ENCODE results near the gene GLMN. TPM values are rescaled to one million over a fixed set of nuclear protein-coding genes. Genes with fewer than 3 reads are reported as not detected.

Gene GLMN
- polyA plus RNA-seq, 3 donors: 2.1 to 4.1 (median 2.6) TPM

DNA sequence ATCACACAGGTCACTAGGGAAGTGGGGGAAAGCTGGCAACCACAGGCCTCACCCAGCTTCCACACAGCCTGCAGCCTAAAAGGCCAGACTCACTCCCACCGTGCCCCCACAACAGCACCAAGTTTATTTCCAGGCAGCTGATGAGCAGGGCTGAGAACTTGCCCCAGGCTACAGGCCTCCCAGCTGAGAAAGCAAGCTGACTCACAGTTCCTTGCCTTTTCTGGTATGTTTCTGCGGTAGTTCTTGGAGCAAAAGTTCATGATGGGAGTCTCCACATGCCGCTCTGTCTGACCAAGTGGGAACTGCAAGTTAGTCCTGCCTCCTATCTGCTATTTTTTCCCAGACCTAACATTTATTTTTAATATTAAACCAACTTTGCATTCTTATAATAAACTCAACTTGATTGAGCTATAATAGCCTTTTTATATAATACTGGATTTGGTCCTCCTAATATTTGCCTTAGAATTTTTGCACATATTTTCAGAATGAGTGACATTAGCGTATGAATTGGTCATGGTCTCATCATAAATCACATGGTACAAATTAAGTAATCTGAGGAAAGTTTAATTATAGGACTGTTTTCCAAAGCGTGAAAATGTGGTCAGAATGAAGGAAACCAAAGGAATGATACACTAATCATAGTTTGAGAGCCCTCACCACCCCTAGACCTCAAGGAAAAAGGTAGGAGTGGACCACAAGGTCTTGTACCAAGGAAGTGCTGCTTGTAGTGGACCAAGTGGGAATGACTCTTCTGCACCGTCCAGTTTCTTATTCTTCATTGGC is 30.8 kb upstream of the GLMN start:
- Histone ChIP-seq H3K27me3 (ENCODE audit: control insufficient read depth in 2 of 2, insufficient read depth in 2 of 2, low read length in 2 of 2) (no peaks in the 10 kb centered on the region), H3K9me3 (replicated peaks in 1 of 2; ENCODE audit: control insufficient read depth in 1 of 2, insufficient read depth in 1 of 2, low read length in 2 of 2) (peaks cover 19 to 27% of the 10 kb centered on the region in 2 donors), H4K20me1 (ENCODE audit: insufficient read depth, low read length) (no peaks in the 10 kb centered on the region), H3K4me2 (replicated peaks; ENCODE audit: extremely low read depth, low read length, poor library complexity, severe bottlenecking) (no peak overlapping the region), H3K4me3 (replicated peaks in 1 of 3; ENCODE audit: low read depth in 2 of 3, low read length in 3 of 3) (no peak overlapping the region), H3K9ac (ENCODE audit: insufficient read depth, low read length, poor library complexity, severe bottlenecking) (no peak overlapping the region), H3K36me3 (replicated peaks in 1 of 2; ENCODE audit: control insufficient read depth in 1 of 2, insufficient read depth in 2 of 2, low read length in 2 of 2) (peaks cover 9 to 65% of the 10 kb centered on the region in 2 donors), H2AFZ (ENCODE audit: insufficient read depth, low read depth, low read length, poor library complexity, severe bottlenecking) (no peak overlapping the region), H3K27ac (ENCODE audit: low read depth in 1 of 2, low read length in 2 of 2) (no peak overlapping the region), H3K79me2 (ENCODE audit: insufficient read depth, low read length) (no peaks in the 10 kb centered on the region), H3K4me1 (ENCODE audit: control insufficient read depth in 1 of 2, insufficient read depth in 2 of 2, low read length in 2 of 2) (no peaks in the 10 kb centered on the region)
- intact Hi-C loops (cut with micrococcal nuclease): no loop called here
- peaks cover 61 to 67% of the 10 kb centered on the region in 2 donors for H3K36me3 Mint-ChIP-seq
- TF ChIP-seq, protein P1, sequence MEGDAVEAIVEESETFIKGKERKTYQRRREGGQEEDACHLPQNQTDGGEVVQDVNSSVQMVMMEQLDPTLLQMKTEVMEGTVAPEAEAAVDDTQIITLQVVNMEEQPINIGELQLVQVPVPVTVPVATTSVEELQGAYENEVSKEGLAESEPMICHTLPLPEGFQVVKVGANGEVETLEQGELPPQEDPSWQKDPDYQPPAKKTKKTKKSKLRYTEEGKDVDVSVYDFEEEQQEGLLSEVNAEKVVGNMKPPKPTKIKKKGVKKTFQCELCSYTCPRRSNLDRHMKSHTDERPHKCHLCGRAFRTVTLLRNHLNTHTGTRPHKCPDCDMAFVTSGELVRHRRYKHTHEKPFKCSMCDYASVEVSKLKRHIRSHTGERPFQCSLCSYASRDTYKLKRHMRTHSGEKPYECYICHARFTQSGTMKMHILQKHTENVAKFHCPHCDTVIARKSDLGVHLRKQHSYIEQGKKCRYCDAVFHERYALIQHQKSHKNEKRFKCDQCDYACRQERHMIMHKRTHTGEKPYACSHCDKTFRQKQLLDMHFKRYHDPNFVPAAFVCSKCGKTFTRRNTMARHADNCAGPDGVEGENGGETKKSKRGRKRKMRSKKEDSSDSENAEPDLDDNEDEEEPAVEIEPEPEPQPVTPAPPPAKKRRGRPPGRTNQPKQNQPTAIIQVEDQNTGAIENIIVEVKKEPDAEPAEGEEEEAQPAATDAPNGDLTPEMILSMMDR (IDR thresholded peaks at IDR 0.05): no peak
- peaks cover 0 to 1% (median 0%) of the 10 kb centered on the region in 3 donors for H3K27me3 Mint-ChIP-seq (ENCODE audit: low read depth in 3 of 3)
- WGBS (ENCODE audit: insufficient coverage): 97% methylated on average over 3 of the region's 6 CpGs
- no peak overlapping the region for H3K4me3 Mint-ChIP-seq
- DNase-seq: no peak
- H3K27ac Mint-ChIP-seq: peak overlapping the region in 1 of 7 donors; percentile 15
- H3K9me3 Mint-ChIP-seq: peaks cover 26 to 36% (median 31%) of the 10 kb centered on the region in 7 donors
- H3K4me1 Mint-ChIP-seq: no peaks in the 10 kb centered on the region

DNA sequence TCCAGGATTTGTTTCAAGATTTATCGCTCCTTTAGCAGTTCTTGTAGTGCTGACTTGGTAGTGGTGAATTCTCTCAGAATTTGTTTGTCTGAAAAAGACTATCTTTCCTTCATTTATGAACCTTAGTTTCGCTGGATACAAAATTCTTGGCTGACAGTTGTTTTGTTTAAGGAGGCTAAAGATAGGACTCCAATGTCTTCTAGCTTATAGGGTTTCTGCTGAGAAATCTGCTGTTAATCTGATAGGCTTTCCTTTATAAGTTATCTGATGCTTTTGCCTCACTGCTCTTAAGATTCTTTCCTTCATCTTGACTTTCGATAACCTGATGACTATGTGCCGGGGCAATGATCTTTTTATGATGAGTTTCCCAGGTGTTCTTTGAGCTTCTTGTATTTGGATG is 29.0 kb upstream of the GLMN start:
- Mint-ChIP-seq H3K4me3 (no peak overlapping the region), H3K9me3 (peaks cover 26 to 36% (median 31%) of the 10 kb centered on the region in 7 donors), H3K27ac (no peak overlapping the region), H3K36me3 (peaks cover 65% of the 10 kb centered on the region in 2 donors), H3K27me3 (ENCODE audit: low read depth in 3 of 3) (peaks cover 0 to 1% (median 0%) of the 10 kb centered on the region in 3 donors), H3K4me1 (no peaks in the 10 kb centered on the region)
- H3K4me3 ChIP-seq (replicated peaks in 1 of 3; ENCODE audit: low read depth in 2 of 3, low read length in 3 of 3): no peak overlapping the region
- no peaks in the 10 kb centered on the region for H4K20me1 ChIP-seq (ENCODE audit: insufficient read depth, low read length)
- TF ChIP-seq, protein P1 (IDR thresholded peaks at IDR 0.05): no peak
- no peaks in the 10 kb centered on the region for H3K27me3 ChIP-seq (ENCODE audit: control insufficient read depth in 2 of 2, insufficient read depth in 2 of 2, low read length in 2 of 2)
- no peak overlapping the region for H3K4me2 ChIP-seq (replicated peaks; ENCODE audit: extremely low read depth, low read length, poor library complexity, severe bottlenecking)
- H3K4me1 ChIP-seq (ENCODE audit: control insufficient read depth in 1 of 2, insufficient read depth in 2 of 2, low read length in 2 of 2): no peaks in the 10 kb centered on the region
- intact Hi-C loops (cut with micrococcal nuclease): no loop called here
- no peak for DNase-seq
- H3K9me3 ChIP-seq (replicated peaks in 1 of 2; ENCODE audit: control insufficient read depth in 1 of 2, insufficient read depth in 1 of 2, low read length in 2 of 2): peaks cover 19 to 27% of the 10 kb centered on the region in 2 donors
- no peaks in the 10 kb centered on the region for H3K79me2 ChIP-seq (ENCODE audit: insufficient read depth, low read length)
- no CpG with 5 or more reads among the region's 4 CpGs for WGBS (ENCODE audit: insufficient coverage)
- no peak overlapping the region for H3K27ac ChIP-seq (ENCODE audit: low read depth in 1 of 2, low read length in 2 of 2)
- no peak overlapping the region for H2AFZ ChIP-seq (ENCODE audit: insufficient read depth, low read depth, low read length, poor library complexity, severe bottlenecking)
- H3K9ac ChIP-seq (ENCODE audit: insufficient read depth, low read length, poor library complexity, severe bottlenecking): no peak overlapping the region
- peaks cover 22 to 69% of the 10 kb centered on the region in 2 donors for H3K36me3 ChIP-seq (replicated peaks in 1 of 2; ENCODE audit: control insufficient read depth in 1 of 2, insufficient read depth in 2 of 2, low read length in 2 of 2)
